ENCODE results near the gene CDK5R1.

Gene CDK5R1

GRCh38 chr17:32475258-32475657 is 11.5 kb upstream of the CDK5R1 start:
- DNase-seq, result no peak

GRCh38 chr17:32477220-32477619 is 9.6 kb upstream of the CDK5R1 start:
- DNase-seq, result no peak

GRCh38 chr17:32479074-32479617 is 7.6 kb upstream of the CDK5R1 start:
- DNase-seq, result no peak

- no peak for DNase-seq
Observed at GRCh38 chr17:32481193-32481592, 5.6 kb upstream of the CDK5R1 start.

GRCh38 chr17:32482568-32483320 is 4.0 kb upstream of the CDK5R1 start:
- no peak for DNase-seq

GRCh38 chr17:32483451-32484019 is 3.3 kb upstream of the CDK5R1 start:
- DNase-seq, result peak; percentile 59

- DNase-seq, result no peak
Observed at GRCh38 chr17:32484041-32484461, 2.7 kb upstream of the CDK5R1 start.

- no peak for DNase-seq
Observed at GRCh38 chr17:32484628-32485027, 2.2 kb upstream of the CDK5R1 start.

- no peak for DNase-seq
Observed at GRCh38 chr17:32485261-32486110, 1.3 kb upstream of the CDK5R1 start.

GRCh38 chr17:32486111-32486700 is 587 bp upstream of the CDK5R1 start:
- peak; percentile 94 for DNase-seq

GRCh38 chr17:32487473-32488176 is 832 bp downstream of the CDK5R1 start:
- no peak for DNase-seq

- no peak for DNase-seq
Observed at GRCh38 chr17:32488177-32488542, 1.4 kb downstream of the CDK5R1 start.

GRCh38 chr17:32488604-32489180 is 1.9 kb downstream of the CDK5R1 start:
- no peak for DNase-seq

GRCh38 chr17:32489320-32490100 is 2.7 kb downstream of the CDK5R1 start:
- DNase-seq, result no peak

GRCh38 chr17:32490101-32490482 is 3.3 kb downstream of the CDK5R1 start:
- DNase-seq, result no peak

- no peak for DNase-seq
Observed at GRCh38 chr17:32491371-32492263, 4.8 kb downstream of the CDK5R1 start.

- no peak for DNase-seq
Observed at GRCh38 chr17:32492264-32492589, 5.4 kb downstream of the CDK5R1 start.

GRCh38 chr17:32492648-32493289 is 6.0 kb downstream of the CDK5R1 start:
- no peak for DNase-seq

- DNase-seq, result no peak
Observed at GRCh38 chr17:32493571-32493970, 6.8 kb downstream of the CDK5R1 start.

GRCh38 chr17:32493976-32494513 is 7.3 kb downstream of the CDK5R1 start:
- no peak for DNase-seq

Data from NCI-H774 (cell line).